GM18526 (cell line): ENCODE results near the gene SMARCC1.

Experiments used
- POLR2A ChIP-seq: IDR thresholded peaks from 3 replicates; pipeline ENCODE4 v1.6.1; 2011; ENCODE audit not compliant: insufficient read length; ENCODE audit errors: extremely low read depth

Gene SMARCC1

DNA sequence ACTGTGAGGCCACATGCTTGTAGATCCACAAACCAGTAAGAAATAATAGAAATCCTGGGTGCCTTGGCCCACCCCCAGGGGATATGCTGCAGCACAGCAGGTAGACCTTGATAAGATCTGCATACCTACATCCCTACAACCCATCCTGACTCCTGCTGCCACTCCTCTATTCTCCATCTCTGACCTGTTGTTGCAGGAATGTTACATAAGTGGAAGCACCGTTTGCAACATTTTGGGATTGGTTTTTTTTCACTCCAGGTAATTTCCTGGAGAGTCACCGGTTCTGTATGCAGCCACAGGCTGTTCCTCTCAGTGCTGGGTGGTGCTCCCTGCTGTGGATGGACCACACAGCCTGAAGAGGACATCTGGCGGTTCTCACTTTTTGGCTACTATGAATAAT lies 186.9 kb downstream of the SMARCC1 start:
- no peak for TF ChIP-seq POLR2A

DNA sequence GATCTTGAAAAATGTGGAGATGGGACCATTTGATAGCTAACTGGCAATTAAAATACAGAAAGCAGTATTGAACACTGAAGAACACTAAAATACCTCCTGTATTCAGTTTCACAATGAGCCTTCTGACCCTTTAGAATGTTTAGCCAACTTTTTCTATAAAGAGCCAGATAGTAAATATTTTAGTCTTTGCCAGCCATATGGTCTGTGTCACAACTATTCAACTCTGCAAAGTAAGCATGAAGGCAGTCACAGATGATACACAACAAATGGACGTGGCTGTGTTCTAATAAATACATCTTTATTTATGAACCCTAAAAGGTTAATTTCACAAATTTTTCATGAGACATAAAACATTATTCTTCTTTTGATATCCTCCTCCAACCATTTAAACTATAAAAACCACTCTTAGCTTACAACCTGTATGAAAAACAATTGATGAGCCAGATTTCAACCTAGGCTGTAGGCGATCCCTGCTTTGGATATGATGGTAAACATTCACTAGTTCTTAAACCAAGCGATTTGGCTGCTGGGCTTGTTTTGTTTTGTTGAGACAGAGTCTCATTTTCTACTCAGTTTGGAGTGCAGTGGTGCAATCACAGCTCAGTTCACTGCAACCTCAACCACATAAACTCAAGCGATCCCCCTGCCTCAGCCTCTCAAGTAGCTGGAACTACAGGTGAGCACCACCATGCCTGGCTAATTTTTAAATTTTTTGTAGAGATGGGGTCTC lies 189.5 kb downstream of the SMARCC1 start:
- no peak for TF ChIP-seq POLR2A

DNA sequence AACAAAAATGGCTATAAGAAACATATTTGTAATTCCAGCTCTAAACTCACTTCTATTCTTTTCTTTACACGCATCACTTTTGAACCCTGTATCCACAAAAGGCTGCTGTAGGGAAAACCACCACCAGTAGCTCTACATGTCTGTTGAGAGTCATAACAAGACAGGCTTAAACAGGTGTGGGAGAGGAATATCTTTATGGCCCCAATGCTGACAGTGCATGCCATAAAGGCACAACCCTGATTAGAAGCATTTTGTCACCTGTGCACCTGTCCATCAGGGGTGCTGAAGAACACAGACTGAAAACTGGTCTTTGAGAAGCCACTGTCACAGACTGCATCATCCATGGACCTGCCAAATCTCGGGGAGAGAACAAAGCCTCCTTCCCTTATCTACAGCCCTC lies 191.5 kb downstream of the SMARCC1 start:
- no peak for TF ChIP-seq POLR2A

DNA sequence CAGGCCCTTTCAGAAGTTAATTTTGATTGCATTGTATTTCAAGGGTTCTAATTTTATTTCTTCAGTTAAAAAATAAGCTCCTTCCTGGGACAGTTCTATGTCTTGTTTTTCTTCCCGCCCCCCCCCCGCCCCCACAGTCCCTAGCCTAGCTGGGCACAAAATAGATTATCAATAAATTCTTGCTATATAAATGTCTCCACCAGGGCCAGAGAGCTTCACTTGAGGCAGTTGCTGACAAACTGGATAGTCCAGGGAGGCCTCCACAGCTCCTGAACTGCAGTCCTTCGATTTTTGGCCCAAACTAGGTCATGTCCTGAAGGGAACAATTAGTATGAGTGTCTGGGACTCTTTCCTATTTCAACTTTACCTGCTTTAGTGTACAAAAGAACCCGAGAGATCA lies 193.1 kb downstream of the SMARCC1 start:
- TF ChIP-seq POLR2A = no peak

DNA sequence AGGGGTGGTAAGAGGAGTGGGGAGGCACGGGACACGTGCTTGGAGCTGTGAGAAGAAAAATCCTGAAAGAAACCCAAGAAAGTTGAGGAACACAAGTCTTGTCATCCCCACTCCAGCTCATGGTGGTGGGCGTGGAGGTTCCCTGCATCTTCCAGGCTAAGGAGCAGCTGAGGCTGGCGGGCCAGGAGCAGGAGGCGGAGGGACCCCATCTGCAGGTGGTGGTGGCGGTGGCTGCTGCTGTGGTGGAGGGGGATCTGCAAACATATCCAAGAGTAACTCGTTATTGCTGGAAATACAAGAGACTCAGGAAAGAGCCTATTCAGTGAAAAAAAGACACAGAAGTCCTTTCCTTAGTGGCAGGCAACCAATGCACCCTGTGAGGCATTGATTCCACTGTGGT lies 193.6 kb downstream of the SMARCC1 start:
- TF ChIP-seq POLR2A = no peak

DNA sequence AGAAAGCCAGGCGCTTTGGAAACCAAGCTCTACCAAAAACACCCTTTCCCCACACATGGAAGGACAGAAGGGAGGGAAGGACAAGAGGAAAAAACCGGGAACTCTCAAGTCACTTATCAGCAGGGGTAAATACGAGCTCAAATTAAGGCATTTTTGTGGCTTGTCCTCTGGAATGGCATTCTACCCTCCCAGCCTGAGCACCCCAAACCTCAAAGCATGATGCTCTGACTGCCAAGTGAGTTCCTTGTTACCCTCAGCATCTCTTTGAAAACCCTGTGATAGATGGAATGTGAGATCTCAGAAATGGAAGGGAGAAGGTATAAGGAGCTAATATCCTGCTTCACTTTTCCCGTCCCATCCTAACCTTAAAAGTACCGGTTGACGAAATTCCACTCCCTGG lies 194.9 kb downstream of the SMARCC1 start:
- no peak for TF ChIP-seq POLR2A

DNA sequence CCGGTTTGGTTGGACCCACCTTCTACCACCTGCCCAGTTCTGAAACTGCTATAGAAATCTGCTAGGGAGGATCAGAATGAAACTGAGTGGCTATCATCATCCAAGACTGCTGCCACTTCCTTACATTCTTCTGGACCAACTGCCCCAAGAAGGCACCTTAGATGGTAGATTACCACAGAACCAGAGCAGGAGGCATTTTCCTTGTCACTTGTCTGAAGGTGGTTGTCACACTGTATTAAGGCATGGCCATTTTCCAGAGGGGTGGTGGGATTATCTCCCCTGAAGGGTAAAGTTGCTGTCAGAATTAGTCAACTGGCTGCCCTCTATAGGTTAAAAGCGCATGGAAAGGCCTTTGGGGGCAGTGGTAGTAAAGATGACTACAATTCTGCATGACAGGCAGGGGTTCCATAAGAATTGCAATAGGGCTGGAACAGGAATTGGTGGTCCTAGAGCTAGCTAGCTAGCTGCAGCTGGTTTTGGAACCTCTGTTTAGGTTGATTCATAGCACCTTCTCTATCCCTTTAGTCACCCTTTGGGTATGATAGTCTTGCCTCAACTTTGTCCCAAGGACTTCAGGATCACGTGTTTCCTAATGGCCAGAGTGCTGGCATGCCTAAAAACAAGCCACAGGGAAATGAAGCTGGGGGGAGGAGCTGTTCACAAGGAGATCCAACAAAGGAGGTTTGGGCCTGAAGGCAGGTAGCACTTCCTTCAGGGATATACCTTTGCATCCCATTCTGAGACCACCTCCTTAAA lies 198.2 kb downstream of the SMARCC1 start:
- TF ChIP-seq POLR2A = no peak

DNA sequence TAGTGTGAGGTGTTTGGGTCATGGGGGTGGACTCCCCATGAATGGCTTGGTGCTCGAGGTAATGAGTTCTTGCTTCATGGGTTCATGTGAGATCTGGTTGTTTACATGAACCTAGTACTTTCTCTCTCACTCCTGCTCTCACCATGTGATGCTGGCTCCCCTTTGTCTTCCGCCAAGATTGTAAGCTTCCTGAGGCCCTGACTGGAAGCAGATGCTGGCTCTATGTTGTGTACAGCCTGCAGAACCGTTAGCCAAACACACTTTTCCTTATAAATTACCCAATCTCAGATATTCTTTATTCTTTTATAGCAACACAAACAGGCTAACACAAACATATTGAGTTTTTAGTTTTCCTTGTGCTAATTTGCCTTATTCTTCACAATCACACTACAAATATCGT lies 199.9 kb downstream of the SMARCC1 start:
- TF ChIP-seq POLR2A = no peak

DNA sequence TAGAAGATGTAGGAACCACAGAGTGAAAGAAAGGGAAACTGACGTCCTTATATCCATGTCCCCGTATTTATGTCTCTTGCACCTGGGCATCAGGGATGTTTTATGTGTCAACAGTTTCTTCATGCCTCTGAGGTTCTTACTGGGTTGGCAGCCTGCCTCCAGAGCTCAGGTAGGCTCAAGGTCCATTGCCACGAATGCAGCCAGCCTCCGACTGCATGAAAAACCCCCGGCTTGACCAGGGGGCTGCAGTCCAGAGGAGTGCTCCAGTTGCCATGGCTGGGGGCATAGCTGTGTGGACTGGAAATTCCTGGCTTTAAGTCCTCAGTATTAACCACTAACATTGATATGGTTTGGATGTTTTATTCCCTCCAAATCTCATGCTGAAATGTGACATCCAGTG lies 200.3 kb downstream of the SMARCC1 start:
- no peak for TF ChIP-seq POLR2A

DNA sequence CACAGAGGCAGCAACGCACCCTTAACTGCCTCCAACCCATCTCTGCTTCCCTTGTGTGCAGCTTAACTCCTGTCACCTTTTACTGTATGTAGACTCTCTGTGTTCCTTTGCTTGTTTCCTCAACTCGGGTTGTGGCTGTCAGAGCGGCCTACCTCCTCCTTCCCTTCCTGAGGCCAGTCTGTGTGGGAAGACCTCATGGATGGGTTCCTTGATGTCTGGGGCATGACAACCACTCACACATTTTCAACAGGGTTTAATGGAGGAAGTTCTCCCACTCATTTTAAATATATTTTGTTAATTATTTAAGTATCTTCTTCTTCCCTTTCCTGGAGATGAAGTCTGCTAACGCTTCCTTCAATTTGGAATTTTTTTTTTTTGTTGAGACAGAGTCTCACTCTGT lies 201.2 kb downstream of the SMARCC1 start:
- no peak for TF ChIP-seq POLR2A

DNA sequence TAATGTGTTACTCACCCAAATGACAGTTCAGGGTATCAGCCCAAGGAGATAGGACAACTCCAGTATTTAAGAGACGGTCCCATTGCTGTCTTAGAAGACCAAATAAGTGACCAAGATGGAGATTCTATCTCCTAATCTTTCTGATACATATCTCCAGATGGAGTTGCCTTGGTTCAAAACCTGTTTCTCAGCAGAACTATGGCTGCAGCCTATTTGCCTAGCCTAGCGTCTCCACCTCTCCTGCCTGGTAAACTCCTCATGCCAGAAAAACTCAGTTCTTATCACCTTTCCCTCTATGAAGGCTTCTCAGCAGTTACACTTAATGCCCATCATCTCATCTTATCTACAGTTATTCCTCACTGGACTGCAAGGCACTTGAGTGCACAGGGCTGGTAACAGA lies 201.8 kb downstream of the SMARCC1 start:
- no peak for TF ChIP-seq POLR2A

DNA sequence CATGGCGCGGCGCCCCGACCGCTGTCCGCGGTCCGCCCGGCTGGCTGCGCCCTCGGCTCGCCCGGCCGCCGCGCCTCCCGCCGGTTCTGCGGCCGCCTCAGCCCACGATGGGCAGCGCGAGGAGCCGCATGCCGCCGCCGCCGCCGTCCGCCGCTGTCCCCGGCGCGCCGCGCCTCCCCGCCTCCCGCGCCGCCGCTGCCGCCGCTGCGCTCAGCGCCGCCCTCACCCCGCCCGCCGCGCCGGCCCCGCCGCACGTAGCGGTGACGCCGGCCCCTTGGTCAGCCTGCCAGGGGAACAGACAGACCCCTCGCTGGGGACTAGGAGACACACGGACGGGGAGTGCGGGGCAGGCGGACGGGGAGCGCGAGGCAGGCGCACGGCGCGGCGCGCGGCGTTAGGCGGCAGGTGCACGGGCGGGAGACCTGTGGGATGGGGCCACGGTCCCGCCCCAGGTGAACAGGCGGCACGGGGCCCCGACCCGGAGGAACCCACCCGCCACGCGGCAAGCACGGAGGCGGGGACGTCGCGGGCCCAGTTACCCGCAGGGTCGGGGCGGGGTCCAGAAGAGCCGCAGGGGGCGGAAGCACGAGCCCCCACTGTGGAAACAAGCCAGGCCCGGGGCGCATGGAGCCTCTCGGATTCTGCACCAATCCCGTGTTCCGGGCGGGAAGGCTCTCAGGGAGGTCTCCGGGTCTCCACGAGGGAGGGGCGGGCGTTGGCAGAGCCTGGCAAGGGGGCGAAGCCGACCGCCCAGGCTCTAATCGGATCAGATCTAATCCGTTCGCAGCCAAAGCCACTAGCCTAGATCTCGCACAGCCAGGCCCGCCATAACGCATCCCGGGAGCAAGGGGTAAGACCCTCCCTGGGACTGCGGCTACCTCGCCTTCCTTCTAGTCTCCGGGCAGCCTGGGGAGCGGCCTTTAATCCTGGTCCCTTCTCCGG lies 202.7 kb downstream of the SMARCC1 start, which contains the start of gene CSPG5:
TSS of gene CSPG5 (minus strand) at position 175 of the 942 bp plus-strand sequence. CDS start at position 3, 172 bp downstream.
- no peak for TF ChIP-seq POLR2A

DNA sequence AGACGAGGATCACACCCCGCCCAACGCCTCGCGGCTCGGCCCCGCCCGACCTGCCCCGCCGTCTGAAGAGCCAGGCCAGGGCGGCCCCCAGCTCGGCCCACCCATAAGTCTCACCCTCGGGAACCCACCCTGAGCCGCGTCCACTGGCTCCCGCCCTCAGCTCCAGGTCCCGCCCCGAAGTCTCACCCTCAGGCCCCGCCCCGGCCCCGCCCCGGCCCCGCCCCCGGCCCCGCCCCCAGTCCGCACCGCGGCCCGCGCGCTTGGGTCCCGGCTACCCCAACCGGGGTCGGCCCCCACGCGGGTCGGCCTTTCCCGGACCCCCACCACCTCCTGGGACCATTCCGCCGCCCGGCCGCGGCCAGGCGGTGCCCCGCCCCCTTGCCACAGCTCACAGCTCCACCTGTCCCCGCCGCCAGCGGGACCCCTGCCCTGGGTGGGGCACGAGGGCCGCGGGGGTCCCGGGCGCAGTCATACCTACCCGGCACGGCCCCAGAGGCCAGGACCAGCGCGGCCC lies 203.5 kb downstream of the SMARCC1 start:
- TF ChIP-seq POLR2A = no peak

DNA sequence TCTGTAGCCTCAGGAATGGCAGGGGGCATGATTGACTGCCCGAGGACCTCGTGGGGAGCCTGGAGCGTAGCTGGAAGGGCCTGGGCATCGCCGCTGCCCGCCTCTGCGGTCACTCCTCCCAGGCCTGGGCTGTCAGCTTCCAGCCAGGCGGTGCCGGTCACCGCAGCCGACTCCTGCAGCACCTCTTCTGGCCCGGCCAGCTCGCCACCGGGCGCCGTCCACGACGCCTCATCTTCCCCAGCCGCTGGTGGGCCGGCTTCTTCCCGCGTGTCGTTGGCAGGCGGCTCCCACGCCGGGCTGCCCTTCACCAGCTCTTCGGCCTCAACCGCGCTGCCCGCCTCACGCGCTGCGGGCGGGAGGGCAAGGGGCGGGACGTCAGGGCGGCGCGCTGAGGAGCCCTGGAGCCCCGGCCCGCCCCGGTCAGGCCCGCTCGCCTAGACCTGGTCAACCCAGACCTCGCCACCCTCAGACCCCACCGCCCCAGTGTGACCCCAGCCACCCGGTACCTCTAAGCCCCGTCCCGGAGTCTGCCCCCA lies 204.0 kb downstream of the SMARCC1 start:
- TF ChIP-seq POLR2A = no peak
